NCI-H1436 (cell line): Measurements from ENCODE around the gene CD46.

ENCODE experiments used
- DNase-seq: peaks from one replicate; lab custom pipeline; 2025; lab: John Stamatoyannopoulos, UW

The CD46 gene

GRCh38 chr1:207794861-207795260 lies 43.0 kb downstream of the CD46 start:
- DNase-seq, result no peak

DNA sequence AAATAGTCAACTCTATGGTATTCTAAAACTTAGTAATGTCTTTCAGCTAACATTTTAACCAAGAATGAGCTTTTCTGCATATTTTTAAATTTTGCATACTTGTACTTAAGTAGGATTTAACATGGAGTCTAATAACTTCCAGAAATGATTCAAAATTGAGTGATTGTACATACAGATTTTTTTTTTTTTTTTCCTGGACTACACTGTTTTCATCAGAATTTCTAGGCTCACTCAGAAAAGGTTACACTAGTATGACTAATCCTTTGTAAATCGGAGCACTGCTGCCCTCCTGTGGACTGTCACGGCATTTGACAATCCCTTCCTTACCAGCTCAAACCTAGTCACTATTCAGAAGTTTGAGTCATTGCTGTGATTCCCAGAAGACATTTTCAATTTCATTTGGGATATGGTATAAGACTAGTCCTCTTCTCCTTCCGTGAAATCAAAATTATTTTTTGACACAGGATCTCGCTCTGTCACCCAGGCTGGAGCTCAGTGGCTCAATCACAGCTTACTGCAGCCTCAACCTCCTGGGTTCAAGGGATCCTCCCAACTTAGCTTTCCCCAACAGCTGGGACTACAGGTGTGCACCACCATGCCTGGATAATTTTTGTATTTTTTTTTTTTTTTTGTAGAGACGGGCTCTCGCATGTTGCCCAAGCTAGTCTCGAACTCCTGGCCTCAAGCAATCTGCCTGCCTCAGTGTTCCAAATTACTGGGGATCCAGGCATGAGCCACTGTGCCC lies 45.5 kb downstream of the CD46 start:
- peak; percentile 51 for DNase-seq

DNA sequence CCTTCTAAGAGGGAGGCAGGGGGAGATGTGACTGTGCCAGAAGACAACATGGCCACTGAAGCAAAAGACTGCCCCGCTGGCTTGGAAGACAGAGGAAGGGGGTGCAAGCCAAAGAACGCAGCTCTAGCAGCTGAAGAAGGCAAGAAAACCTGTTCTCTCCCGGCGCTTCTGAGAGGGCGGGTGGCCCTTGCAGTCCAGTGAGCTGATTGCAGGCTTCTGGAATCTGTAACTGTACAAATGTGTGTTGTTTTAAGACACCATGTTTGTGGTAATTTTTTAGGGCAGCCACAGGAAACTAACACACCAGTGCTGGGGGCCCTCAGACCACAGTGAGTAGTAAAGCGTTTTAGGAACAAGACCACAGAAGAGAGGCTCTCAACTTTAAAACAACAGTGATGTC lies 47.0 kb downstream of the CD46 start:
- no peak for DNase-seq

DNA sequence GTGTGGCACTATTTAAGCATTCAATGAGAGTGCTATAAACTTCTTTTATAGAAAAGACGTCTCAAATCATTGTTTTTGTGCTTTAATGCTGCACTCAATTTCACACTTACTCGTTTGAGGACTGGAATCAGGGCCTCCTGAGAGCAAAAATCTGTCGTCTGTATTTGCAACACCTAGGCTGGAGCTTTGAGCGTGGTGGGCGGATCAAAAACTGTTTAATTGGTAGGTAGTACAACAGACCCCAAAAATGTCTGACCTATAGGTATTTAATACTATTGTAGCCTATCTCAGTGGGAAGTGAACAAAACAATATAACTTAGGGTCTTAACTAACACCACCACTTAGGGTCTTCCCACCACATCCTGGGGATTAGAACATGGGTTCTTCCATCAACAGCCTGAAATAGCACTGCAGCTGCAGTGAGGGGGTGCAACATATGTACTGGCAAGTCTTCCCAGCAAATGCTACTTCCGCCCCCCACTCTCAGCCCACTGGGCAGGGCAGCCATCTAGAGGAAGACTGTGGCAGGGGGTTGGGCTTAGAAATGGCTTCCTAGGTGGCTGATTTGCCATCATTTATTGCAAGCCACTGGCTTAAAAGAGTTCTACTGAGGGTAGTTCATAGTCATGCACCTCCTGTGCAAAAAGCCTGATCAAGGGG lies 48.3 kb downstream of the CD46 start:
- DNase-seq, result no peak

DNA sequence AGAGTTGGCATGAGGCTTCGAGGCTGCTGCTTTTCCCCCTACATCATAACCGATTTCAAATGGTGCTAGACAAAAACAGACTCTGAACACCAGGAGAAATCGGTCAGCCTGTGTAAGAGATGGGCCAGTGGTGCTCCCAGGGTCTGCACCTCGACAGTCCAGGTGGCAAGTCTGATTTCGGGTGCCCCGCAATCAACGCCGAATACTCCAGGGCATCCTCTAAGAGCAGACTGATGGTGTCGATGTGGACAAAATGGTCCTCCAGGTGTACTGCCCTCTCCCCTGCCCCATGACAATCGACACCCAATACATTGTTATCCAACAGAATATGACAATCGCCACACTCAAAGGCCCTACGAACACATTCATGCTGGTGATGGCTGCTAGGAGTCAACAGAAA lies 50.0 kb downstream of the CD46 start:
- no peak for DNase-seq

- DNase-seq, result no peak
Measured at GRCh38 chr1:207803678-207804077, 51.8 kb downstream of the CD46 start.

DNA sequence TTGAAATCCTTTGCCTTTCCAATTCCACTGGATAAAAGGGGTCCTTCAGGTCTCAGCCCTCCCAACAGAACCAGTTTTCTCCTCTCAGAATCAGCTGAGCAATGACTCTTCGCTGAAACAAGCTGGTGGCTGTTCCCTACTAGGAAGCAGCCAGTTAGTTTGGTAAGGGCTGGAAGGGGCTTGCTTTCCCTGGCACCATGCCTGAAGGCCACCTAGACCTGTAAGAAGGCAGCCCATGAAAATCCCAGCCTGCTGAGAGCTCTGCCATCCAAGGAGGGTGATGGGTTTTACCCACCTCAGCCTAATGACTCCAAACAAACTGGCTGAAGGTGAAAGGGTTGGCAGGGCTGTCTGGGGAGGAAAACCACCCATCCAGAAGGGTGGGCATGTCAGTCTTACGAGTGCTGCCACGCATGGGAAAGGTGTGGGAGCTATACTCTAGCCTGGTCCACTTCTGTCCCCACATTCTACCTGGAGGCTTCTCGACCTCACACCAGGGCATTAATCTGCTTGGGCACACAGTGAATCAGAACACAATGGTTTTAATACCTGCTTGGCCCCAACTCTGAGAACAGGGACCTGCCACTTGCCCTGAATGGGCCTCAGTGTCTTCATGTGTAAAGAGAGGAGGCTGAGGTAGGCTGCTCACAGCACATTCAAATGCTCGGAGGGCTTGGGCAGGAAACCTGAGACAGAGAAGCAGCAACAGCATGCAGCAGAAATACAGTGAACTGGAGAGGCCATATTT lies 53.0 kb downstream of the CD46 start:
- no peak for DNase-seq

DNA sequence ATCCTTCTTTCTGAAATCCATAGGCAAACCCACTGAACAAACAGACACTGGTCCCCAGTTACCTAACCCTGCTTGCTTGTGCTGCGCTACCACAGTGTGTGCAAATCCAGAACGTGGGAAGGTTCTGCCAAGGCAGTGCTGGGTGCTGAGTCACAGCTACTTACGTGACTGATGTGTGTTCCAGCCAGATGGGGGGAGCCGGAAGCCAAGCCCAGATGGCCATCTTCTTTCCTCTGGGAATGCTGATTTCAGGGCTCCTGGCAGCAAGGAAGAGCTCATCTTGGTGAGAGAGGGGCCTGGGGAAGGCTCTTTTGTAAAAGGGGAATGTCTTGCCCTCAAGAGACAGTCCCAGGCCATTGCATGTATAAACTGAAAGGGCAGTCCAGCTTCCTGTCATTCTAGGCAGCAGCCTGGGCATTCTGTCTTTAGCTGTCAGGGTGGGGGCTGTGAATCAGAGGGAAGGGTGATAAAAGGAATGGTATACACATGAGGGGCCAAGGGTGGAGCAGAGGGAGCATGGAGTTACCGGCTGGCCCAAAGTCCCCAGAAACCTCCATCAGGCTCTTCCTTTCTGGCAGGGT lies 54.1 kb downstream of the CD46 start:
- DNase-seq, result no peak

DNA sequence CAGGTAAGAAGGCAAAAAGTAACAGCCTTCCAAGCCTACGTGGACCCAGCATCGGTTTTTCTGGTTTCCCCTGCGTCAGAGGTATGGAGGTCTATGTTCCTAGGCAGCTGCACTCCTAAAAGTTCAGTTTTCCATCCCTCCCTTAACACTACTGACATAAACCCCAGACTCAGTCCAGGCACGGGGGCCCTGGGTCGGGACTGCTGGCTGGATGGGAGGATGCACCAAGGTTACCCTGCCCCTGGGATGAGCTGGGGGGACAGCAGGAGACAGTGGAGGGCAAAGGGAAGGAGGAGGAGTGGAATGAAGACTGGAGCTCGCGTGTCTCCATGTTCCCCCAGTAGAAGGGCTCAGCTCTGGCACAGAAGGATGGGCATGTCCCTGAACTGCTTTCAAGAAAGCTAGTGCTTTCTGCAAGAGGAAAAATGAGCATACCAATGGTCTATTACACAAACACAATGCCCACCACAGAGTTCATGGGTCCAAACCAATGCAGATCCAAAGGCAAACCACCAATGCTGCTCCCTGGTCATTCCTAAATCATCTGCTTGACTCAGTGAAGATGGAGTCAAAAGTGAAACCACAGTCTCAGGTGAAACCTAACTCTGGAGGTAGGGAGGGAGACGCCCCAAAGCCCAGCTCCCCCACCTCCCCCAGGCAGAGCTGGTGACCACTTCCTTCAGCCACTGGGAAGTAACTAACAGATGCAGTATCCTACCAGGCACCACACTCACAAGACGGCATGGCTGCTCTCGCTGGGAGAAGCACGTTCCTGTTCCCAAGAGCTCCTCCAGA lies 54.9 kb downstream of the CD46 start:
- no peak for DNase-seq

- DNase-seq, result no peak
Measured at GRCh38 chr1:207807326-207807689, 55.5 kb downstream of the CD46 start.

GRCh38 chr1:207807690-207808321 lies 56.0 kb downstream of the CD46 start:
- no peak for DNase-seq

DNA sequence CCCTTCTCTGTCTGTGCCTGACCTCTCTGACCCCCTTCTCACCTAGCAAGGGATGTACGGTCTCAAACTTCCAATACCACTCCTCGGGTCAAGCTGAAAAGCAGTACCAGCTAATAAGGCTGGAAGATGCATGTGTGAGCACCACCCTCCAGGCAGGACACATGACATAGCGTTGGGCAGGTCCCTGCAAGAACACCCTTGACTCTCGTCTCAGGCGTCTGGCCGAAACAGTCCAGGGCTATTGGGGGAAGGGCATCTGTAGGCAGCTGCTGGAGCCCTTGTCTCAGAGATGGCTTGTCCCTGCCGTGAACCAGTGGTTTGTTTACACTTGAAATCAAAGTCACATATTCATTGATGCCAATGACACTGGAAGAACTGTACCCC lies 56.5 kb downstream of the CD46 start:
- DNase-seq, result no peak

DNA sequence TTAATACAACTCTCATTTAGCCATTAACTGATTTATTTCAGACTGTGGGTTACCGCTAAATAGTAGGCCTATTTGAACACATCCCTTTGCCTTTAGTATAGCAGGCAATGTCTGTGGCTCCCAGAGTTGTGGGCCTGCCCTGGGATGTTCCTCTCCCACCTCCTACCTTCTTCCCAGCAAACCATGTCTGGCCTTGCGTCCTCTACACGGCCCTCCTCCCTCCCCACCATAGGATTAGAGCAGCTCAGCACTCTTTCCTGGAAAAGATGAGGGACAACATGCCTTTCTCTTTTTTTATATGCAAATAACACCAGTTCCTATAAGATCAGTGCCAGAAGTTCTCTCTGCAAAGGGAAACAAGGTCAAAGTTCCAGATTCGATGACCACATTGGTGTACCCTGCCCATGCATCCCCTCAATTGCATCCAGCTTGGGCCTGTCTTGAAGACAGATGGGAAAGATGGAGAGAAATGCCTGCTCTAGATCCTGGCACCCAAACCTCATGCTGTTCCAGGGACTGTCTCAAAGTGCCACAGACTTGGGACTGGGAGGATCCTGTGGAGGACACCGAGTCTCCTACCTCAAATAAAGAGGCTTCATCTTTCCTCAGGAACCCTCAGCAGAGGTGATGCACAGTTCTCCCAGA lies 57.2 kb downstream of the CD46 start:
- no peak for DNase-seq

DNA sequence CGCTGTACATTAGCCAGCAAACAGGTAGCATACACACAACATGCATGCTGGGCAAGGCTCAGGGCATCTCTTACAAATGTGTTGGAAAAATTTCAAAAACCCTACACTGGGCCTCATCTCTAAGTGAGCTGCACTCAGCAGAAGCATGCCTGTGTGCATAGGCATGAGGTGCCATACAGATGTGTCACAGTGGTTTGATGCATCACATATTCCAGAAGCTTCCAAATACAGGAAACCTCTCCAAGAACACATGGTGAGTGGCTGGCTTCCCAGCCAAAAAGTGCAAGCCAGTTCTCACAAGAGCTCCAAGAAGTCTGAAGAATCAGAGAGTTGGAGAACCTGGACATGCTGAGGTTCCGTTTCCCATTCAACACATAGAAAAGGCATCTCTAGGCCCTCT lies 58.3 kb downstream of the CD46 start:
- DNase-seq, result no peak

DNA sequence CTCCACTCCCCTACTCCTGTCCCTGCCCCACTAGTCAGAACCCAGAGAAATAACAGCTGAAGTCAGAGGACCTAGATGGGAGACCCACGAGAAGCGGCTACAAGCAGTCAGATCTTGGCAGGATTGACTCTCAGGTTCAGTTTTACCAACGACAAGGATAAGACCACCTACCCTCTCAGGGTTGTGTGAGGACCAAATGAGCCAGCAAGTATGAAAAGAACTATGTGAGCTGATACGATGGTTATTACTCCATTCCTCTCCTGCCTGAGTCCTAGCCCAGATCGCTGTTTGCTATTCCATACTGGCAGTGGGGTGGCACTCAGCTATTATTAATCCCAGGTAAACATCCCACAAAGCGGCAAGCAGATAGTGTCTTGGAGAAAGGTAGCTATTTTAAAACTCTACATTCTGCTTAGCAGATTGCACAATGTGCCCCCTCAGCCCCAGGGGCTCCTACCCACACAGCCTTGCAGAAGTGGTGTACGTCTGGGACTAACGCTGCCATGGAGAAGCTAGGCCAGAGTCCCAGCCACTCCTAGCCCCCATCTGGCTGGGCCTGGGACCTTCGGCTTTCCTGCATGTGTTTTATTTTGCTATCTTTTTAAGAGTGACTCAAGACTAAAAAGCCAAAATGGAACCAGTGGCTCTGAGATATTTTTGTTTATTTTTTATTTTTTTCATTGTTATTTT lies 58.9 kb downstream of the CD46 start:
- no peak for DNase-seq

GRCh38 chr1:207811319-207811718 lies 59.5 kb downstream of the CD46 start:
- DNase-seq, result no peak

DNA sequence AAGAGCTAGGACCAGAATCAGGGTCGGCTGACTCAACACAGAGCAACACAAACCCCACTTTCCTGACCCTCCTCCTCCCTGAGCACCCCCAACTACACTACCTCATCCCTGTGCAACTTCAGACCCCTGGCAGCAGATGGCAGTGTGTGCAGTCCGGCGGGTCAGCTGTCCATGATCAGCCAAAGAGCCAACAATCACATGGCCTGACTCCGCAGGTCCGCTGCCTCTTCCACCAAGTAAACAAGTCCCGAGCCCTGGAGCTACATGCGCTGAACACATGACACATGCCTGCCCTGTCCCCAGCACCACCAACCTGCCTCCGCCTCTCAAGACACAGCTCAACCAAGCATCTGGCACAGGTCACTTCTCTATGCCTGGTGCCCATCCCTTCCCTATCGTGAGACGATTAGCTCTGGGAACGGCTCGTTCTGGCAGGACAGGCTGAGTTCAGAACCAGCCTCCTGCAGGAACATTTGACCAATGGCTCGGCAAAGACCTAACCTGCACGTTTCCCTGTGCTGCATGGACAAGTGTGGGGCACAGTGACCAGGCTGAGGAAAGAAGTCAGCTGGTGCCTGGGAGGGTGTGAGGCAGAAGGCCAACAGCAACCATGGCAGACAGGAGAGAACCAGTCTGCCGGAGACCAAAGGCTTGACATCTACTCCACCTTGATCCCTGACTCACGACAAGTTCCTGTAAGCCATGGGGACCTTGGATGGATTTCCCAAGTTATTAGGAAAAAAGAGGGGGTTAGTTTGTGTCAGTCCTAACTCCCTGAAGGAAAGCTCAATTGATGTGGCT lies 60.3 kb downstream of the CD46 start:
- DNase-seq, result no peak

- DNase-seq, result no peak
Measured at GRCh38 chr1:207812778-207813511, 61.1 kb downstream of the CD46 start.

GRCh38 chr1:207813512-207813881 lies 61.6 kb downstream of the CD46 start:
- DNase-seq, result no peak
